ENCODE measurements around the gene ULK3.

Gene ULK3

DNA sequence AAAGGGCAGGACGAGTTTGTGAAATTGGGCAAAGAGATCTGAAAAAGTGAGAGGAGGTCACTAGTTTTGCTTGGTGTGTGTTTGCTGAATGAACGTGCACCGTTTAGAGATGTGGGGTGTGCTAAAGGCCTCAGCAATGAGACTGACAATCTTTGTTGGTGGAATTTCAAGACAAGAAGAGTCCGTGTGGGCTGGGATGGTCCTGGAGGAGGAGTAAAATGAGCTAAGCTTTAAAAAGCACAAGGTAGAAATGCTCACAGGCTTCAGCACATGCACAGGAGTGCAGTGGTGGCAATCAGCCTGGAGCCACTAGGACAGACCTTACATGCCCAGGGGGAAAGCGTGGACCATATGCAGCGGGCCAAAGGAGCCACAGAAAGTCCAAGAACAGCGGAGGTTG lies 18.0 kb downstream of the ULK3 start:
- DNase-seq (ENCODE audit: insufficient read length, low spot score) (no peak), FAIRE-seq (no peak)

GRCh38 chr15:74823324-74823723 lies 19.6 kb downstream of the ULK3 start:
- FAIRE-seq (no peak), DNase-seq (ENCODE audit: insufficient read length, low spot score) (no peak)

DNA sequence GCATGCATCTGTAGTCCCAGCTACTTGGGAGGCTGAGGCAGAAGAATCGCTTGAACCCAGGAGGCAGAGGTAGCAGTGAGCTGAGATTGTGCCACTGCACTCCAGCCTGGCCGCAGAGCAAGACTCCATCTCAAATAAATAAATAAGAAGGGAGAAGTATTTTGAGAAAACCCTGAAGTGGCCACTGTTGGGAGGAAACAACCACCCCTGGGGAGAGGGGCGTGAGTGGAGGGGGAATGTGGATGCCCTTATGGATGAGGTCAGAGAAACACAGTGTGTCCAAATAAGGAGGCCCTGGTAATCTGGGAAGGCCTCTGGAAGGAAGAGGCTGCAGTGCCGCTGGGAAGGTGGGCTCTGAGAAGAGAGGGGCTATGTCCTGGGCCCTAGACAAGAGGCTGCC lies 20.7 kb downstream of the ULK3 start:
- no peak for FAIRE-seq
- DNase-seq (ENCODE audit: insufficient read length, low spot score) = no peak

- DNase-seq (ENCODE audit: insufficient read length, low spot score) (no peak), FAIRE-seq (no peak)
Observed at GRCh38 chr15:74821790-74822158, 21.2 kb downstream of the ULK3 start.

- DNase-seq (ENCODE audit: insufficient read length, low spot score) (no peak), FAIRE-seq (no peak)
Observed at GRCh38 chr15:74821091-74821789, 21.7 kb downstream of the ULK3 start.

GRCh38 chr15:74820056-74820455 lies 22.9 kb downstream of the ULK3 start:
- DNase-seq (ENCODE audit: insufficient read length, low spot score) (no peak), FAIRE-seq (no peak)

GRCh38 chr15:74817370-74817737 lies 25.6 kb downstream of the ULK3 start:
- FAIRE-seq (peak; percentile 52), DNase-seq (ENCODE audit: insufficient read length, low spot score) (peak; percentile 37)

DNA sequence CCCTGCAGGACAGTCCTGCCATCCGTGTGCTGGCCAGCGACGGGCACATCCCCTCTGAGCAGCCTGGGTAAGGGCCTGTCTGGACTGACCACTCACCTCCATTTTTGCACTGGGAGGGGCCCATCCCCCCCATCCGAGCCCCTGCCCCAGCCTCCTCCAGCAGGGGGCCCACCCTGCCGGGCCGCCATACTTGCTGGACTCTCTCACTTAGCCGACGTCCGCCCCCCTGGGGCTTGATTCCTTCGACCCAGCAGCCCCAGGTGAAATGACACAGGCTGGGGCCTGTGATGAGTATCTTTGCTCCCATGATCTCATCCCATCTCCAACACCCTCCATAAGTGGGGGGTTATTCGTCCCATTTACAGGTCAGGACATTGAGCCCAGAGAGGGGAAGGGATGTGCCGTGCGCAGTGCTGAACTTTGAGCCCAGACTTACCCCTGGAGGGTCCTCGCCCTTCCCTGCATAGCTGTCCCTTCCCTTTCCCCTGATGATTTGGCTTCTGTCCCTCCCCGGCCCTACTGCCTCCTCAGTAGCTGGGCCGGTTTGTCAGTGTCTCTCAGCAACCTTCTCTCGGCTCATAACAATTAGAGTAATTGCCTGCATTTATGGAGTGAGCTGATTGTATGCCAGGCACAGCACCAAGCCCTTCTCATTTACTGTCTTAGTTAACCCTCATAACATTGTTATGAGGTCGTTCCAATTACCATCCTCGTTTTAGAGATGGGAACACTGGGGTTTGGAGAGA lies 26.2 kb downstream of the ULK3 start:
- DNase-seq (ENCODE audit: insufficient read length, low spot score) = no peak
- peak; percentile 58 for FAIRE-seq

DNA sequence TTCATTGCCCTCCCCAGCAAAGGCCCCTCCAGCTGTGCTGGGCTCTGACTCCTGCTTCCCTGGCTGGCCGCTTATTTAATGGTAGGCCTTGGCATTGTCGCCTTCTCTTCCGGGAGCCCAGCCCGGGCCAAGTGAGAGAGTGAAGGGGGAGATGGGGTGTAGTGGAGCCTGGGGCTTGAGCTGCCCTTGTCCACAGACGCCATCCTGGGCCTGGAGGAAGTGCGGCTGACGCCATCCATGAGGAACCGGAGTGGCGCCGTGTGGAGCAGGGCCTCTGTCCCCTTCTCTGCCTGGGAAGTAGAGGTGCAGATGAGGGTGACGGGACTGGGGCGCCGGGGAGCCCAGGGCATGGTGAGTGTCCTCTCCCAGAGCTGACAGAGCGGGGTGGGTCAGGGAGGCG lies 27.0 kb downstream of the ULK3 start:
- DNase-seq (ENCODE audit: insufficient read length, low spot score) (no peak), FAIRE-seq (no peak)

DNA sequence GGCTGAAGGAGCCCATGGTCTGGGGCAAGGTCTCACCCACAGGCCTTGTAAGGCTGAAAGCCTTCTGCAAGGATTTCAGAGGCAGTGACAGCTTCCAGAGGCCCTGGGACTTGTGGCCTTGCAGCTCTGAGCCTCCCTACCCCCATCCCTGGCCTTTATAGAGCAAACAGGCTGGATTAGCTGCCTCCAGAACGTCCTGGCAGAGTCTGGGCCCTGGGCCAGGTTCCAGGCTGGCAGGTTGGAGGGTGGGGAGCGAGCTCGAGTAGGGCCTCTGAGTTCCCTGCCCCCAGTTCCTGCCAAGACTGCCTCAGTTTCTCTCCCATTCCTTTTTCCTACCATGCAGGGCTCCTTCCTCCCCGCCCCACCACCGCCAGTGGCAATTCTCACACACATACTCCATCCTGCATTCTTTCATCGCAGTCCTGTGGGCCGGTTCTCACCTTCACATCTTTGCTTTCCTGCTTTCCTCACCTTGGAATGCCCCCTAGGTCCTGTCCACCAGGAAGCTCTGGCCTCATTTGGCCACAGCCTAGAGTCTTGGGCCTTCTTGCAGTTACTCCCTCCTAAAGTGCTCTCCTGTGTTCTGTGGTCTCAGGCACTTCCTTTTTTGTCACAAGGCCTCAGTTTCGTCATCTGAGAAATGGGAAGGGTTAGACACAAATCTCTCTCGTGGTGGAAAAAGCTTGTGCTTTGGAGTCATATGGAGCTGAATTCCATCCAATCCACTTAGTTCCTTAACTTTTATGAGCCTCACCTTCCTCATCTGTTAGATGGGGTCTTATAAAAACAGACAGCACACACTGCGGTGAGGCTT lies 27.6 kb downstream of the ULK3 start:
- no peak for DNase-seq (ENCODE audit: insufficient read length, low spot score)
- no peak for FAIRE-seq

DNA sequence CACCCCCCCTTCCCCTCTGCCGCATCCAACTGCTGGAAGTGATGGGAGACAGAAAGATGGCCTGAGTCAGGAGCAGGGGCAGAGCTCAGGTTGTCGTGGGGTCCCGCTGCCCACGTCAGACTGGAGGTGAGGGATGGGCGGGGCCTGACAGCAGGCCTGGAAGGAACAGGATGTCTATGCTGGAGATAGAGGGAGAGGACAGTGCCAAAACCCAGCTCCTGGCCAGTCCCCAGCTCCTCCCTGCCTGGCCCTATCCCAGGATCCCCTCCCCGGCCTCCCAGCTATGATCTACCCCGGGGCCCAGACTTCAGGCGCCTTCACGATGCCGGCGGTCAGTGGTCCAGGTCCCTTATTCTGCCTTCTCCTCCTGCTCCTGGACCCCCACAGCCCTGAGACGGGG lies 30.4 kb downstream of the ULK3 start, which contains the start of gene LMAN1L:
Gene LMAN1L (plus strand): TSS at position 303 of the 400 bp plus-strand sequence. CDS start 20 bp downstream, at position 323.
- DNase-seq (ENCODE audit: insufficient read length, low spot score) (no peak), FAIRE-seq (no peak)

DNA sequence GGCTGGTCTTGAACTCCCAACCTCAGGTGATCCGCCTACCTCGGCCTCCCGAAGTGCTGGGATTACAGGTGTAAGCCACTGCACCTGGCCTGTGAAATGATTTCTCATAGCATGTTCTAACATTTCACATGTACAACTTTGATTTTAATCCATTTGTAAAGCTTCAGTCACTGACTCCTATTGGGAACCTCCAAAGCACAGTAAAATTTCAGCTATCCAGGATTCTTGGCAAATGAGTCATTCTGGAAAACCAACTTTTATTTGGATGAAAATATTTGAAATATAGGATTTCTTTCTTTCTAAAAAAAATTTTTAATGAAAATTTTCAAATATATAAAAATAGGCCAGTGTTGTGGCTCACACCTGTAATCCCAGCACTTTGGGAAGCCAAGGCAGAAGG lies 33.0 kb downstream of the ULK3 start:
- FAIRE-seq = no peak

GRCh38 chr15:74809242-74809641 lies 33.7 kb downstream of the ULK3 start:
- no peak for FAIRE-seq
- no peak for DNase-seq (ENCODE audit: insufficient read length, low spot score)

More for the DNA sequence above, 33.0 kb downstream of the ULK3 start:
- no peak for DNase-seq (ENCODE audit: insufficient read length, low spot score)

DNA sequence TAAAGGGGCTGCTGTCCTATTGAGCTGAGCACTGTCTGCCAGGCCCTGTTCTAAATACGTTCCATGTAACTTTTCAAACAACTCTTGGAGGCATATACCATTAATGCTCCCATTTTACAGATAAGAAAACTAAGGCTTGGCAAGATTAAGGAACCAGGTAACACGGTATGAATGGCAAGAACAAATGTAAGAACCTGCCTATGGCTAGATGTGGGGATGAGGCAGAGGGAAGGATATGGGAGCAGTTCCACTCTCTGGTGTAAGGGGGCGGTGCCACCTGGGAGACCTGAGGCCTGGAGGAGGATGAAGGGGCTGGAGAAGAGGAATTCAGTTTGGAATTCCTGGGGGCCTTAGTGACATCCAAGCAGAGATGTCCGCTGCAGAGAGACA lies 34.1 kb downstream of the ULK3 start:
- DNase-seq (ENCODE audit: insufficient read length, low spot score) (no peak), FAIRE-seq (no peak)

DNA sequence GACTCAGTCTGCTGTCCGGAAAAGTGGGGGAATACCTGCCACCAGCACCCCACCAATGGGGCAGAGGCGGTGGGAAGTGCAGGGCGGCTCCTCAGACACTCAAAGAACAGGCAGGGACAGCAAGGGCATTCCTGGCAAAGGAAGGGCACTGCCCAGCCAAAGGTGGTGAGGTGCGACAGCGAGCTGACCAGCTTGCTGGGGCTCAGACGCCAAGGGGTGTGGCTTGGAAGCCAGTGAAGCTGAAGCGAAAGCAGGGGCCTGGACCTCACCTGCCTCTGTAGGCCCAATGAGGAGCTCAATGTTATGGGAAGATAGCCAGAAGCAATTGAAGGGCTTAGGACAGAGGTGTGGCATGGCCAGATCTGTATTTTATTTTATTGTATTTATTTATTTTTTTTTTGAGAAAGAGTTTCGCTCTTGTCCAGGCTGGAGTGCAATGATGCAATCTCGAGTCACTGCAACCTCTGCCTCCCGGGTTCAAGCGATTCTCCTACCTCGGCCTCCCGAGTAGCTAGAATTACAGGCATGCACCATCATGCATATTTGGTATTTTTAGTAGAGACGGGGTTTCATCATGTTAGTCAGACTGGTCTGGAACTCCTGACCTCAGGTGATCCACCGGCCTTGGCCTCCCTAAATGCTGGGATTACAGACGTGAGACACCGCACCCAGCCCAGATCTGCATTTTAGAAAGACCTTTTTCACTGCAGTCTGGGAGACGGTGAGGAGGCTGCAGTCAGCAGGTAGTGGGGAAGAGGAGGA lies 34.7 kb downstream of the ULK3 start:
- DNase-seq (ENCODE audit: insufficient read length, low spot score) = no peak
- no peak for FAIRE-seq

- FAIRE-seq (no peak), DNase-seq (ENCODE audit: insufficient read length, low spot score) (no peak)
Observed at GRCh38 chr15:74807282-74807681, 35.7 kb downstream of the ULK3 start.

DNA sequence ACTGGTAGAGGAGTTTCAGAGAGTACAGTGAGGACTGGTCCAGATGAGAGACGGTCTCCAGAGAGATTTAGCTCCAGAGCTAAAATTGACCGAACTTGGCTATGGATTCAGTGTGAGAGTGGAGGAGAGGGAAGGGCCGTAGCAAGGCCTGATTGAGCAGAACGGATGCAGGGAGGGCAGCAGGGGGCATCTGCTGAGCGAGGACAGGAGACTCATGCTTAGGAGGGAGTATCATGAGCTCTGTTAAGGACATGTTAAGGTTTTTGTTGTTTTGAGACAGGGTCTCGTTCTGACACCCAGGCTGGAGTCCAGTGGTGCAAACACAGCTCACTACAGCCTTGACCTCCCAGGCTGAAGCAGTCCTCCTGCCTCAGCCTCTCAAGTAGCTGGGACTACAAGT lies 38.0 kb downstream of the ULK3 start:
- FAIRE-seq (no peak), DNase-seq (ENCODE audit: insufficient read length, low spot score) (no peak)

GRCh38 chr15:74802862-74803447 lies 40.0 kb downstream of the ULK3 start:
- FAIRE-seq = no peak
- no peak for DNase-seq (ENCODE audit: insufficient read length, low spot score)

DNA sequence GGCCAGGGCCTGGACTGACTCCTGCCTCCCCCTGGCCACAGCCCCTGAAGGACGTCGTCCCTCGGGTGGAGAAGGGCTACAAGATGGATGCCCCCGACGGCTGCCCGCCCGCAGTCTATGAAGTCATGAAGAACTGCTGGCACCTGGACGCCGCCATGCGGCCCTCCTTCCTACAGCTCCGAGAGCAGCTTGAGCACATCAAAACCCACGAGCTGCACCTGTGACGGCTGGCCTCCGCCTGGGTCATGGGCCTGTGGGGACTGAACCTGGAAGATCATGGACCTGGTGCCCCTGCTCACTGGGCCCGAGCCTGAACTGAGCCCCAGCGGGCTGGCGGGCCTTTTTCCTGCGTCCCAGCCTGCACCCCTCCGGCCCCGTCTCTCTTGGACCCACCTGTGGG lies 40.7 kb downstream of the ULK3 start:
- DNase-seq (ENCODE audit: insufficient read length, low spot score) = no peak

GRCh38 chr15:74801311-74801997 lies 41.5 kb downstream of the ULK3 start:
- no peak for FAIRE-seq
- DNase-seq (ENCODE audit: insufficient read length, low spot score) = no peak

More for the DNA sequence above, 40.7 kb downstream of the ULK3 start:
- no peak for FAIRE-seq
